ENCODE results near the gene PTPN1. TPM values are rescaled to one million over a fixed set of nuclear protein-coding genes. Genes with fewer than 3 reads are reported as not detected.
A peak's percentile ranks its signal among the peaks of the same experiment; 100 is the strongest.

The PTPN1 gene
- total and polyA plus RNA-seq, 2 of the 4 experiments (the other 2 are of a cell fraction): 31.7 to 37.4 TPM

DNA sequence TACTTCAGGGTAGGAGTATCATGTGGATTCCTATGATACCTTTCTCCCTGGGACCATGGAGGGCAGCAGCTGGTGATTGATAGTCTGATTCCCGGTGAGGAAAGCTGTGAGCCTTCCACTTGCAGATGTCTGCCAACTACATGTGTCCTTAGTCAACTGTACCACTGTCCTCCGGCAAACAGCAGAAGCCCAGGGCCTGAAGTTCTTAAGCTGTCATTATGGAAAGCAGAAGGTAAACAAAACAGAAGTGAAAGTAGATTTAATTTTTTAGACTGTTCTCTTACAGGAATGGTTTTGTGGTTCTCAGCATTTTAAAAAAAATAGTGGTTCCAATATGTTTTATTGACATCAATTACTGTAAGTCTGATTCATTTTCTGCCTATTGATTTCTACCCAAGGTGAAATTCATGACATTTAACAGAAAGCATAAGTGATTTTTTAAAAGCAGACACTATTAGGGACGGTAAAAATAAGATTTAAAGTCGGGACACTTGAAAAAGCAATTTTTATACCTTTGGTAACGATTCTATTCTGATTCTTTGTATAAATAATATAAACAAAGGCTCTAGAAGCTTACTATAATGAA is 36.6 kb downstream of the PTPN1 start:
- no peak overlapping the region for H2AFZ ChIP-seq (replicated peaks; ENCODE audit: low read length, poor library complexity)
- no peak overlapping the region for H2BK120ac ChIP-seq (ENCODE audit: low read depth, low read length)
- H3K23ac ChIP-seq (ENCODE audit: low read depth, low read length): peak overlapping the region; percentile 68
- no peak overlapping the region for H2BK20ac ChIP-seq (ENCODE audit: low read depth, low read length)
- no peak overlapping the region for H3K56ac ChIP-seq (ENCODE audit: extremely low read depth, insufficient read depth, low read length)
- H4K20me1 ChIP-seq (ENCODE audit: insufficient read depth, low read length): peaks cover 18% of the 10 kb centered on the region; the same call in 1 of the 2 replicates
- H3K4me2 ChIP-seq (ENCODE audit: low read depth, low read length): peak overlapping the region; percentile 85
- in situ Hi-C loops (cut with MboI; ENCODE audit: low sequenced_read_pairs): no loop called here
- ChIA-PET POLR2A (ENCODE audit: unreplicated experiment) (no interaction called here), CTCF (no interaction called here)
- peak overlapping the region; percentile 27 for H2BK5ac ChIP-seq (ENCODE audit: low read depth, low read length, poor library complexity, severe bottlenecking)
- 0 out of 2 replicates have a peak overlapping the region, but pooled peaks have one; percentile 3 for H4K91ac ChIP-seq (ENCODE audit: insufficient read depth, low read depth, low read length)
- BruUV-seq (replicated peaks): no TSS peak
- no peak overlapping the region for H3K4me3 ChIP-seq (ENCODE audit: insufficient read depth, low read depth, low read length)
- peak overlapping the region in 1 of 2 experiments; percentile 47; a peak in 2 of 4 replicates for H4K8ac ChIP-seq (ENCODE audit: low read depth in 2 of 2, low read length in 2 of 2)
- intact Hi-C loops (cut with micrococcal nuclease): no loop called here
- no peak overlapping the region; the same call in 1 of the 2 replicates for H2AK5ac ChIP-seq (ENCODE audit: low read depth, low read length)
- H3K27ac ChIP-seq (ENCODE audit: insufficient read depth, low read length): peak overlapping the region; percentile 14; the same call in 1 of the 2 replicates
- peaks cover 10% of the 10 kb centered on the region for H3K36me3 ChIP-seq (ENCODE audit: control insufficient read depth, insufficient read depth, low read length)
- H3K4me1 ChIP-seq (ENCODE audit: control insufficient read depth, insufficient read depth, low read length): peaks cover 16% of the 10 kb centered on the region
- ATAC-seq (ENCODE audit: low read depth) (no peak), DNase-seq (no peak)
- H3K9me3 ChIP-seq (ENCODE audit: control insufficient read depth, insufficient read depth, low read length): no peaks in the 10 kb centered on the region
- no peak for TF ChIP-seq RAD21 (IDR thresholded peaks at IDR 0.05; ENCODE audit: low read length)
- peak overlapping the region; percentile 34; the same call in 1 of the 2 replicates for H3K4ac ChIP-seq (ENCODE audit: low read depth, low read length)
- dilution Hi-C loops (cut with HindIII; ENCODE audit: low sequenced_read_pairs, unreplicated experiment): no loop called here
- peak overlapping the region; percentile 14; the same call in 1 of the 2 replicates for H4K5ac ChIP-seq (ENCODE audit: low read depth, low read length)
- H3K27me3 ChIP-seq (ENCODE audit: control insufficient read depth, insufficient read depth, low read length): no peaks in the 10 kb centered on the region
- WGBS, 2 experiments (ENCODE audit: extremely low coverage in 2 of 2, insufficient read length in 1 of 2): no CpG with 5 or more reads among the region's 5 CpGs
- peak overlapping the region; percentile 26; the same call in 1 of the 2 replicates for H3K14ac ChIP-seq (replicated peaks; ENCODE audit: low read depth, low read length)
- H3K79me1 ChIP-seq (ENCODE audit: low read depth in 1 of 2, low read length in 2 of 2): peaks cover 47 to 84% of the 10 kb centered on the region in 2 experiments
- no peak overlapping the region; the same call in 2 of the 3 replicates for H2BK15ac ChIP-seq (ENCODE audit: low read depth, low read length)
- H3K18ac ChIP-seq (ENCODE audit: low read depth, low read length): peak overlapping the region; percentile 48
- peaks cover 31% of the 10 kb centered on the region for H3K9me1 ChIP-seq (ENCODE audit: insufficient read depth, low read length)
- H2AK9ac ChIP-seq (replicated peaks; ENCODE audit: low read depth, low read length, poor library complexity): no peak overlapping the region
- peak overlapping the region; percentile 30; the same call in 1 of the 2 replicates for H3K9ac ChIP-seq (ENCODE audit: low read depth, low read length)
